ENCODE measurements around the gene TPRN. TPM values are rescaled to one million over a fixed set of nuclear protein-coding genes. Genes with fewer than 3 reads are reported as not detected.

The TPRN gene
- total RNA-seq, 1 donor from 2014 or later, result 4.6 TPM

Other genes starting within 250 kb of the TPRN start
- not detected in 2 replicates for gene LCN12, start 248.5 kb downstream of the TPRN start, total RNA-seq
- gene PTGDS, start 223.2 kb downstream of the TPRN start, total RNA-seq, result 0.17 and 0.60 TPM in 2 replicates
- gene LCNL1, start 217.7 kb downstream of the TPRN start, total RNA-seq, result not detected in 2 replicates
- gene PAXX, start 208.3 kb downstream of the TPRN start, total RNA-seq, result 13.5 and 17.9 TPM in 2 replicates
- gene CLIC3, start 204.2 kb downstream of the TPRN start, total RNA-seq, result 0.09 TPM in 1 of 2 replicates, not detected in the other
- gene ABCA2, start 172.5 kb downstream of the TPRN start, total RNA-seq, result 8.5 and 13.3 TPM in 2 replicates
- not detected in 2 replicates for gene FUT7, start 168.7 kb downstream of the TPRN start, total RNA-seq
- gene NPDC1, start 154.6 kb downstream of the TPRN start, total RNA-seq, result 39.7 and 46.8 TPM in 2 replicates
- gene ENTPD2, start 146.7 kb downstream of the TPRN start, total RNA-seq, result not detected in 2 replicates
- gene SAPCD2, start 130.2 kb downstream of the TPRN start, total RNA-seq, result 6.0 and 36.3 TPM in 2 replicates
- 27.0 and 27.2 TPM in 2 replicates for gene UAP1L1, start 123.2 kb downstream of the TPRN start, total RNA-seq
- 73.1 and 76.6 TPM in 2 replicates for gene MAN1B1, start 113.8 kb downstream of the TPRN start, total RNA-seq
- 81.5 and 98.5 TPM in 2 replicates for gene DPP7, start 86.0 kb downstream of the TPRN start, total RNA-seq
- 0.05 and 0.17 TPM in 2 replicates for gene GRIN1, start 61.6 kb downstream of the TPRN start, total RNA-seq
- gene LRRC26, start 30.7 kb downstream of the TPRN start, total RNA-seq, result not detected in 2 replicates
- not detected in 2 replicates for gene TMEM210, start 28.7 kb downstream of the TPRN start, total RNA-seq
- 23.1 and 33.6 TPM in 2 replicates for gene ANAPC2, start 12.2 kb downstream of the TPRN start, total RNA-seq
- 112 and 128 TPM in 2 replicates for gene SSNA1, start 12.1 kb downstream of the TPRN start, total RNA-seq
- gene TMEM203, start 4.9 kb upstream of the TPRN start, total RNA-seq, result 31.1 TPM in 2 replicates
- 3.4 and 5.8 TPM in 2 replicates for gene NDOR1, start 5.0 kb upstream of the TPRN start, total RNA-seq
- 0.14 TPM in 1 of 2 replicates, not detected in the other for gene RNF208, start 21.5 kb upstream of the TPRN start, total RNA-seq
- 0.17 and 0.37 TPM in 2 replicates for gene CYSRT1, start 24.4 kb upstream of the TPRN start, total RNA-seq
- not detected in 2 replicates for gene RNF224, start 26.8 kb upstream of the TPRN start, total RNA-seq
- not detected in 2 replicates for gene SLC34A3, start 30.2 kb upstream of the TPRN start, total RNA-seq
- 128 and 305 TPM in 2 replicates for gene TUBB4B, start 40.5 kb upstream of the TPRN start, total RNA-seq
- 0.34 TPM in 1 of 2 replicates, not detected in the other for gene STPG3, start 50.5 kb upstream of the TPRN start, total RNA-seq
- 55.3 and 83.7 TPM in 2 replicates for gene NELFB, start 54.6 kb upstream of the TPRN start, total RNA-seq
- gene TOR4A, start 77.0 kb upstream of the TPRN start, total RNA-seq, result 29.8 and 46.0 TPM in 2 replicates
- gene NRARP, start 101.5 kb upstream of the TPRN start, total RNA-seq, result 64.3 and 82.2 TPM in 2 replicates
- gene EXD3, start 222.4 kb upstream of the TPRN start, total RNA-seq, result 32.9 and 43.1 TPM in 2 replicates
- 1.5 and 2.6 TPM in 2 replicates for gene NOXA1, start 222.7 kb upstream of the TPRN start, total RNA-seq
- 0.23 and 0.34 TPM in 2 replicates for gene ENTPD8, start 240.6 kb upstream of the TPRN start, total RNA-seq

Data from dermis blood vessel endothelial cell (primary cell).